GM18868 (cell line): Measurements from ENCODE around the gene PPP2R3A.

ENCODE experiments used
- ATAC-seq: cut with Tn5 transposase; IDR thresholded peaks from one replicate; pipeline ENCODE4 v1.9.1; 2021; ENCODE audit warnings: mild to moderate bottlenecking, moderate library complexity; ENCODE audit not compliant: unreplicated experiment

Gene PPP2R3A

GRCh38 chr3:135970506-135971116 is 5.1 kb downstream of the PPP2R3A start:
- ATAC-seq: no peak

- no peak for ATAC-seq
Observed at GRCh38 chr3:135973841-135974240, 8.3 kb downstream of the PPP2R3A start.

- no peak for ATAC-seq
Observed at GRCh38 chr3:135975053-135975452, 9.5 kb downstream of the PPP2R3A start.

GRCh38 chr3:135975536-135975935 is 10.0 kb downstream of the PPP2R3A start:
- no peak for ATAC-seq

GRCh38 chr3:135980343-135980742 is 14.8 kb downstream of the PPP2R3A start:
- ATAC-seq: no peak

- ATAC-seq: no peak
Observed at GRCh38 chr3:135981701-135982403, 16.3 kb downstream of the PPP2R3A start.

- no peak for ATAC-seq
Observed at GRCh38 chr3:135982404-135982761, 16.9 kb downstream of the PPP2R3A start.

- ATAC-seq: no peak
Observed at GRCh38 chr3:135982922-135983581, 17.5 kb downstream of the PPP2R3A start.

- no peak for ATAC-seq
Observed at GRCh38 chr3:135987661-135988060, 22.1 kb downstream of the PPP2R3A start.

GRCh38 chr3:135989242-135989641 is 23.7 kb downstream of the PPP2R3A start:
- ATAC-seq: no peak

- no peak for ATAC-seq
Observed at GRCh38 chr3:135990903-135991302, 25.4 kb downstream of the PPP2R3A start.

GRCh38 chr3:135991621-135992020 is 26.1 kb downstream of the PPP2R3A start:
- no peak for ATAC-seq

GRCh38 chr3:135992072-135992471 is 26.5 kb downstream of the PPP2R3A start:
- no peak for ATAC-seq

GRCh38 chr3:135994708-135995337 is 29.3 kb downstream of the PPP2R3A start:
- no peak for ATAC-seq

GRCh38 chr3:135995766-135996165 is 30.2 kb downstream of the PPP2R3A start:
- no peak for ATAC-seq

GRCh38 chr3:135997554-135998320 is 32.2 kb downstream of the PPP2R3A start:
- no peak for ATAC-seq

GRCh38 chr3:136008221-136008620 is 42.7 kb downstream of the PPP2R3A start:
- no peak for ATAC-seq

- no peak for ATAC-seq
Observed at GRCh38 chr3:136008732-136009470, 43.4 kb downstream of the PPP2R3A start.

GRCh38 chr3:136018876-136019275 is 53.3 kb downstream of the PPP2R3A start:
- no peak for ATAC-seq

GRCh38 chr3:136021803-136022202 is 56.3 kb downstream of the PPP2R3A start:
- no peak for ATAC-seq
